Mesothelial cell of epicardium (in vitro differentiated cells): ENCODE measurements around the gene GDI1. TPM values are rescaled to one million over a fixed set of nuclear protein-coding genes. Genes with fewer than 3 reads are reported as not detected.
A peak's percentile ranks its signal among the peaks of the same experiment; 100 is the strongest.
"Not testable (repeated sequence)": the region's sequence is repeated elsewhere in the genome, so short reads cannot be mapped to it uniquely, and the experiment has no call there.

ENCODE experiments used
- DNase-seq, 2 experiments: peaks; one replicate each; pipeline ENCODE4 v3.0.0; 2021; ENCODE audit warnings: low spot score in 2 of 2; ENCODE audit not compliant: unreplicated experiment in 2 of 2
- H3K27ac Mint-ChIP-seq: 2 replicates; pipeline ENCODE4 v1.8.0; 2021; ENCODE audit warnings: mixed read lengths
- H3K27me3 Mint-ChIP-seq: 2 replicates; pipeline ENCODE4 v1.8.0; 2021; ENCODE audit warnings: low read depth, mixed read lengths
- H3K36me3 Mint-ChIP-seq: 2 replicates; pipeline ENCODE4 v1.8.0; 2021; ENCODE audit warnings: mixed read lengths
- H3K4me1 Mint-ChIP-seq: 2 replicates; pipeline ENCODE4 v1.8.0; 2021; ENCODE audit warnings: mixed read lengths
- H3K4me3 Mint-ChIP-seq: 2 replicates; pipeline ENCODE4 v1.8.0; 2021; ENCODE audit warnings: mild to moderate bottlenecking, moderate library complexity, mixed read lengths
- H3K9me3 Mint-ChIP-seq: 2 replicates; pipeline ENCODE4 v1.8.0; 2021; ENCODE audit warnings: mixed read lengths
- CTCF ChIP-seq: fragments of 200-600 bp; sonication (generic); IDR thresholded peaks from one replicate; pipeline ENCODE4 v1.5.0; 2021; ENCODE audit warnings: antibody characterized with exemption; ENCODE audit not compliant: unreplicated experiment
- total RNA-seq: library from RNA; stranded (reverse); gene quantifications from 3 replicates; pipeline ENCODE4 v1.2.1, GENCODE V29; 2021

GDI1 gene
- total RNA-seq, 1 donor from 2014 or later: 150 TPM

DNA sequence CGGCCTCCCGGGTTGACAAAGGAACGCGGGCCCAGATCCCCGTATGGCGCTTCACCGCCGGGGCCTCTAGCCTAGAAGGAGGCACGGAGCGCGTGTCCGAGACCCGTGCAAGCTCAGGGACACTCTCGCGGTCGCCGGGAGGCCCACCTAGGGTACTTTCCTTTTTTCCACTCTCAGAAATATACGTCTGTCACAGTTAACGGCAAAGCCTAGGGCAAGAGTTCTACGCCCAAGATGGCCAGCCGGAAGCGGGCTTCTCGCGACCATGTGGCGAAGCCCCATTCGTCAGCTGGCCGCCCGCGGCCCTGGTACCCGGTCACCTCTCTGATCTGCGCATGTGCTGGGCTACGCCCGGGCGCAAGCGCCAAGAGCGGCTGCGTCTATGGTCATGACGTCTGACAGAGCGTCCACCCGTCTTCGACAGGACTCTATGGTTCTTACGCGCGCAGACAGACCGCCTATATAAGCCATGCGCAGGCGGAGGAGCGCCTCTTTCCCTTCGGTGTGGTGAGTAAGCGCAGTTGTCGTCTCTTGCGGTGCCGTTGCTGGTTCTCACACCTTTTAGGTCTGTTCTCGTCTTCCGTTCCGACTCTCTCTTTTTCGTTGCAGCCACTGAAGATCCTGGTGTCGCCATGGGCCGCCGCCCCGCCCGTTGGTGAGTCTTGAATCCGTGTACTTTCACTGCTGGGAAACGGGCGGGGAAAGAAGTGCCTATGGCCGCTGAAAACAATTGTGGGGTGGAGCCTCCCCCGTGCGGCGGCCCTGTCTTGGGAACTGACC, 38.9 kb upstream of the GDI1 start, which contains the start of gene RPL10:
Gene RPL10 (plus strand): TSS at position 490 of the 780 bp plus-strand sequence. CDS start 143 bp downstream, at position 633.
- TF ChIP-seq CTCF: no peak
- H3K4me1 Mint-ChIP-seq: peaks cover 11% of the 10 kb centered on the region
- no peaks in the 10 kb centered on the region for H3K9me3 Mint-ChIP-seq
- DNase-seq: peak; percentile 78 to 89
- peak within 1 kb of the TSS; percentile 96 for H3K4me3 Mint-ChIP-seq
- H3K27me3 Mint-ChIP-seq: no peaks in the 10 kb centered on the region
- H3K27ac Mint-ChIP-seq: peak within 1 kb of the TSS; percentile 99
- H3K36me3 Mint-ChIP-seq: peaks cover 13% of the 10 kb centered on the region

GRCh38 chrX:154398668-154399526, 38.1 kb upstream of the GDI1 start:
- peaks cover 18% of the 10 kb centered on the region for H3K36me3 Mint-ChIP-seq
- DNase-seq: peak in 1 of 2 experiments; percentile 79
- no peaks in the 10 kb centered on the region for H3K9me3 Mint-ChIP-seq
- H3K4me1 Mint-ChIP-seq: peaks cover 11% of the 10 kb centered on the region
- H3K27ac Mint-ChIP-seq: peak overlapping the region; percentile 99
- H3K27me3 Mint-ChIP-seq: no peaks in the 10 kb centered on the region
- H3K4me3 Mint-ChIP-seq: peak overlapping the region; percentile 96
- peak; percentile 80 for TF ChIP-seq CTCF

DNA sequence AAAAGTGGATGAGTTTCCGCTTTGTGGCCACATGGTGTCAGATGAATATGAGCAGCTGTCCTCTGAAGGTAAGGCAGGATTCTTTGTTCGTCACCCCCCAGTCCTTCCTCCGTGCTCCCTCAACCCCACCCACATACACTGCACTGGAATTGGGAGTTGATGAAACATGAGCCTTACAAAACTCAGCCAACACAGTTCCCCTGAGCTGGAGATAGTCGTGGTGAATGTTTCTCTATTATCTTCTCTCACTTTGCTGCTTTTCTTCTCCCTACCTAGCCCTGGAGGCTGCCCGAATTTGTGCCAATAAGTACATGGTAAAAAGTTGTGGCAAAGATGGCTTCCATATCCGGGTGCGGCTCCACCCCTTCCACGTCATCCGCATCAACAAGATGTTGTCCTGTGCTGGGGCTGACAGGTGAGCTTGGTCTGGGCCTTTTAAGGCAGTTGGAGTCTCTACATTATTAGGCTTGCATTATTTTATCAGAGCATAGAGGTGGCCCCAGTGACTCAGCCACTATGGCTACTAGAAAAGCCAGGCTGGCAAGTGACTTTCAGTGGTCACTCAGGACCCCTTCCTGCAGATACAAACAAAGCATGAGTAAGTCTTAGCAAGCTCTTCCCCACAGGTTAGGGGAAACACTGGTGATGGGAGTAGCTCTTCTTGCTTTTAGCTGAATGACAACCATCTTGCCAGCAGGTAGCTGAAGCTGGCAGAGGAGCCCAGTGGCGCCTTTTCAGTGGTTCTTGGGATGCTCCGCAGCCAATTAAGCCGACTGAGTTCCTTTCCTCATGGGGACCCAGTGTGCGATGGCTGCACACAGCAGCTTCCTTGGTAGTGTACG, 37.2 kb upstream of the GDI1 start:
- H3K9me3 Mint-ChIP-seq: no peaks in the 10 kb centered on the region

DNA sequence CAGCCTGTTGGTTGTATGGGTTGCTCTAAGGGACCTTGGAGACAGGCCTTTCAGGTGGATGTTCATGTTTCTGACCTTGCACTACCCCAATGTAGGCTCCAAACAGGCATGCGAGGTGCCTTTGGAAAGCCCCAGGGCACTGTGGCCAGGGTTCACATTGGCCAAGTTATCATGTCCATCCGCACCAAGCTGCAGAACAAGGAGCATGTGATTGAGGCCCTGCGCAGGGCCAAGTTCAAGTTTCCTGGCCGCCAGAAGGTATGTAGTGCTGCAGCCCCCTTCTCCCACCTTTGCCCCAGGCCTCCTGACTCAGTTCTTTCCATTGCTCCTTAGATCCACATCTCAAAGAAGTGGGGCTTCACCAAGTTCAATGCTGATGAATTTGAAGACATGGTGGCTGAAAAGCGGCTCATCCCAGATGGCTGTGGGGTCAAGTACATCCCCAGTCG, 36.6 kb upstream of the GDI1 start:
- peaks cover 11% of the 10 kb centered on the region for H3K4me1 Mint-ChIP-seq
- H3K27ac Mint-ChIP-seq, DNase-seq, H3K9me3 Mint-ChIP-seq, H3K27me3 Mint-ChIP-seq: not testable (repeated sequence)
- peak overlapping the region; percentile 96 for H3K4me3 Mint-ChIP-seq
- peaks cover 19% of the 10 kb centered on the region for H3K36me3 Mint-ChIP-seq

More for the DNA sequence above, 37.2 kb upstream of the GDI1 start:
- DNase-seq: no peak
- Mint-ChIP-seq H3K4me1 (peaks cover 11% of the 10 kb centered on the region), H3K27ac (peak overlapping the region; percentile 99), H3K4me3 (peak overlapping the region; percentile 96), H3K27me3 (no peaks in the 10 kb centered on the region), H3K36me3 (peaks cover 19% of the 10 kb centered on the region)
- TF ChIP-seq CTCF: no peak

GRCh38 chrX:154401045-154401799, 35.7 kb upstream of the GDI1 start:
- H3K4me1 Mint-ChIP-seq: peaks cover 11% of the 10 kb centered on the region
- no peak for DNase-seq
- peak overlapping the region; percentile 34 for H3K4me3 Mint-ChIP-seq
- no peaks in the 10 kb centered on the region for H3K9me3 Mint-ChIP-seq
- no peaks in the 10 kb centered on the region for H3K27me3 Mint-ChIP-seq
- peak overlapping the region; percentile 6 for H3K27ac Mint-ChIP-seq
- peaks cover 19% of the 10 kb centered on the region for H3K36me3 Mint-ChIP-seq
- TF ChIP-seq CTCF: no peak
